AML-193 (cell line): ENCODE results near the gene DRD3.
A peak's percentile ranks its signal among the peaks of the same experiment; 100 is the strongest.

Source experiments
- DNase-seq, 2 experiments: peaks; one replicate each; lab custom pipeline; 2025; lab: John Stamatoyannopoulos, UW

Gene DRD3

DNA sequence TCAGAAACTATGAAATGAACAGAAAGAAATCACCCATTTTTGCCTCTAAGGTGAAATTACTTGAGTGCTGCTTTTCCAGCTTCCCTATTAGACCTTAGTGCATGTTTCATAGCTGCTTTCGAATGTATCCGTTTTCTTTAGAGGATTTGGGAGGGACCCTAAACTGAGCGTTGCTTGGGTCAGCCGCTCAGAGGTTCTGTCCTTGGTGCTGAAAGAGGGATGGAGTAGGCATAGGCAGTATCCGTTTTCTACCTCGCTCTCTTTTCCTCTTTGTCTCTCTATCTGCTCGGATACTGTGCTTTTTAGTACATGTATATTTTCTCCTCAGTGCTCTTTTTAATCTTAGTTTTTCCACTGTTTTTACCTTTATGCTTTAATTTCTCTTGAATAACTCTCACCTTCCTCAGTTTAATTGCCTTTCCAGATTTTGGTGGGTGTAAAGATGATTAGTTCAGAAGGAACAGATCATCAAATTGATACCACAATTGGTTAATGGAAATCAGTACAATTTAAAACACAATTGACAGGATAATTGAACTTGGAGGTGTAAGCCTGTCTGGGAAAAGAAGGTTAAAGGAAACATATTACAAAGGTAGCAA, at the start of gene DRD3:
Gene DRD3, minus strand, starts transcription at position 283 of the 599 bp plus-strand sequence. CDS start 7,060 bp downstream, outside the sequence.
- no peak for DNase-seq

DNA sequence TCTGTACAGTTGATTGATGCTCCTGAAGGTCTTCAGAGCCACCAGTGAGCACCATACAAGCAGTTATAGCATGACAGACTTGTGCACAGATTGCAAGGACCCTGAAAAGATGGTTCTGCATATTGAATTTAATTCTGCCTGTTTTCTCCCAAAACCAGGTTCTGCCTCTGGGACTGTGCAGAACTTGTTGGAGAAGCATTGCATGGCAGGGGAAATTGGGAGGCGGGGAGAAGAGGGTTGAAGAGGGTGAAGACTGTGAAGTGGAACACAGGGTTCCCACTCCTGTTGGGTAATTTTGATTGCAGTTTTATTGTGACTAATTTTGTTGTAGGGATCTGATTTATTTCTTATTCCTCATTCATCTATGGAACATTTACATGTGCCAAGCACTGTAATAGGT, 48.2 kb upstream of the DRD3 start:
- no peak for DNase-seq

DNA sequence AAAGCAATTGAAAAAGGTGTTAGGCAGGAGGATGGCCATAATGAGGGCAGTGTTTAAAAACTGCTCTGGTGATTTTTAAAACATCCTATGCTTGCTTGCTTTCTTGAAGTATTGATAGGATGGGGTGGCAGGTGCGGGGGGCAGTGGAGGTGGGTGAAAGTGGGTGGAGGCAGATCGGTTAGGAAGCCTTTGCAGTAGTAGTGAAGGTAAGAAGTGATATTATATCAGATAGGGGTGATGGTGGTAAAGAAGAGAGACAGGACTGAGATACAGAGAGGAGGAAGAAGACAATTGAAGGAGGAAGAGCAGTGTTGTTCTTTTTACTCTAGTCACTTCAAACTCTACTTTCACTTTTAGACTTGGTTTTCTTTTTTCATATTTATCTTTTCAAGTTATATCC, 47.5 kb upstream of the DRD3 start:
- DNase-seq, result no peak

DNA sequence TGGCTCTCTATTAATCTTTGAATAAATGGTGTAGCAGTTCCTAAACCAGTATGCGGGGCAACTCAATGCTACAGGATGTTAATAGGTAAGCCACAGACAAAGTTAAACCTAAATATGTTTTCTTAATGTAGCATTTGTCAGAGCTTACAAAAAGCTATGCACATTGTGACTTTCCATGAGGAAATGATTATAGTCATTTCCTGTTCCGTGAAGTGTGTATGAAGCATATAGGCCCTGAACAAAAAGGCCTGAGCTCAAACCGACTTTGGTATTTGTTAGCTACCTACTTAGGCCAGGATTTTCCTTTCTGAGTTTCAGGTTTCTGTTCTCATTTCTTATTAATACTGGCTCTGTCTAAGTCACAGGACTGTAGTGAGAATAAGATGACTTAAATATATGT, 44.3 kb upstream of the DRD3 start:
- no peak for DNase-seq

DNA sequence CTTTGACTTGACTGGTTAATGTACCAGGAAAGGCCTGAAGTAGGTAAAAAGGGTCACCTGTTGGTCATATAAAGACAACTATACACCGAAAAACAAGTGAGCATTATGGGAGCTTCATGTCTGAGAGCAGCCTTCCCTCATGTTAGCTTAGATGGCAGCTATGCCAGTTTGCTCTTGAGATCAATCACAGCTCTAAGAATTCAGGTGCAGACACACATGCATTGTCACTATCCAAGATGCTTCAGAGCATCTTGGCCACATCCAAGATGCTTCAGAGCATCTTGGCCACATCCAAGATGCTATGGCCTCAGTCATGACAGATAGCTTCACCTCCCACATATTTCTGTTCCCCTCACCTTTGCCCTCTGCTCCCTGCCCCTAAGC, 43.0 kb upstream of the DRD3 start:
- DNase-seq, result no peak

DNA sequence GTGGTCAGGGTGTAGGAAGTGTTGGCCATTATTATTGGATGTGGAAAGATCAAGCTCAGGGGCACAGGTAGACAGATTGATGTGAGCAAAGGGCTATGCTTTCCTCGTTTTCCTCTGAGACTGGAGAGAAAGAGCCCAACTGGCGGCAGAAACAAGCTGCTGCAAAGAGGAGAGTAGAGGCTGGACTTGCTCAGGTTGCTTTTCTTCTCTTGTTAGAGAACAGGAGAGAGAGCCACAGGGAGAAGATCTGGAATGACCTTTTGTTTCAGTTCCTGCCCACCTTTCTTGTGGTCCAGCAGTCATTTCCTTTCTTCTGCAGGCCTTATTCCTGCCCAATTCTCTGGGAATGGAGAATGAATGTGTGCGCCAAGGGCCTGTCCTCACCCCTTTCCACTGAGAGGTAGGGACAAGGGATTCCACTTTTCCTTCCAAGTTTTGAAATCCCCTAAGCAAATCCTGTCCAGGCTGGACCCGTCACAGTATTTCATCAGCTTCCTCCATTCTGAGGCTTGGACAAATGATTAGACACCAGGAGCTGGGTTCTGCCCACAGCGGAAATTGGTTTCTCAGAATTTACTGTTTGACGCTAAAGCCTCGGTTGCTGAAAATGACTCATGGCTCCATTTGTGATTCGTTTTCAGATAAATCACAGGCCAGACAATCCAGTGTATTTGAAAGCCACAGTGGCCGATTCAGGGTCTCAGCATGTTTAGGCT, 42.5 kb upstream of the DRD3 start:
- no peak for DNase-seq

DNA sequence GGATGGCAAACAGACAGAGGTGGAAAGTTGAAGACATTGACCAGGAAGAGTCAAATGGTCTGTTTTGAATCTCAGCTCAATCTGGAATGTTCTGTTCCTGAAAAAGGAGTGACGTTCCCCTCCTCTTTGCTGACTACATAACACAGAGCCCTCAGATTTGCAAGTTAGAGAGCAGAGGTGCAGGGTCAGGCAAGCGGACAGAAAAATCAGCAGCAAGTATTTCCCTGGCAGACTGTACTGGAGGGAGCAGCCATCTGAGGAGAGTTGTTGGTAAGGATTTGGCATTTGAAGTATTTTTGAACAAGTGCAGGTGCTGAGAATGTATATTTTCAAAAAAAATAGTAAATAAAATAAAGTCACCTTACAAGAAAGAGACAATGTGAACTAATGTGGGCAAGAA, 40.9 kb upstream of the DRD3 start:
- no peak for DNase-seq

DNA sequence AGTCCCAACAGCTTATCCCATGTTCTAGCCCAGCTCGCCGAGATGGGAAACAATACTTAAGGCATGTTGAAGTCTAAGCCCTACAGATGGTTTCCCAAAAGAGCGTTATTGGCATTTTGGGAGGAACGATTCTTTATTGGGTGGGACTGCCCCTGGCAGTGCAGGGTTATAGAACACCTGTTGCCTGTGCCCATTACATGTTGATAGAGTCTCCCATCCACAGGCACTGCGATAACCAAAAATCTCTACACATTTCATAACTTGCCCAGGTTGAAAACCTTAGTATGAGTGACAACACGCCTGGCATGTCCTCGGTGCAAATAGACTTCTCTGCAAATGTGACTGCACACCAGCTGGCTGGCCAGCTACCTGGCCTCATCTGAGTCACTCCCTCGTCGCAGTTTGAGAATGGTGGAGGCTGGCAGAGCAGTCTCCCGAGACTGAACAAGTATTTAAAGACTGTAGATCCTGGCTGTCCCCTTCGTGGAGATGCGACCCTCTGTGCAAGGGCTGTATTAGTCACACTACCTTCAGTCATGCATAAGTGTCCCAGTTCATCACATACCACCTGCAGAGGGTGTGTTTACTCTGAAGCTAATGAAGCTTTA, 39.8 kb upstream of the DRD3 start:
- DNase-seq, result no peak

DNA sequence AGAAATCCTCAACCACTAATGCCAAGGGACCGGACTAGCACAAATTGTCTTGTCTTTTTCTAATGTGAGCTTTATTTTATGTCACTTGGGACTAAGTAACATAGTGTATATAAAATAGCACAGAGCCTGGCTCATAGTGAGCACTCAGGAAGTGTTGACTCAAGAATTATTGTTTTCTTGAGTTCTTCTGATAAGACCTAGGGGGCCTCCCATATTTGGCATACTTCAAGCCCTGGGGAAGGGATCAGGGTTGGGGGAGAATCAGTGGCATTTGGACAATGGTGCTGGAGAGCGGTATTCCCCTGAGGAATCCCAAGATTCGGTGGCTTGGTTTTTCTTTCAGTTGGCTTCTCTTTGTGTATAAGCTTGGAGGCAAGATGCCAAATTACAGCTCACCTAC, 39.2 kb upstream of the DRD3 start:
- no peak for DNase-seq

DNA sequence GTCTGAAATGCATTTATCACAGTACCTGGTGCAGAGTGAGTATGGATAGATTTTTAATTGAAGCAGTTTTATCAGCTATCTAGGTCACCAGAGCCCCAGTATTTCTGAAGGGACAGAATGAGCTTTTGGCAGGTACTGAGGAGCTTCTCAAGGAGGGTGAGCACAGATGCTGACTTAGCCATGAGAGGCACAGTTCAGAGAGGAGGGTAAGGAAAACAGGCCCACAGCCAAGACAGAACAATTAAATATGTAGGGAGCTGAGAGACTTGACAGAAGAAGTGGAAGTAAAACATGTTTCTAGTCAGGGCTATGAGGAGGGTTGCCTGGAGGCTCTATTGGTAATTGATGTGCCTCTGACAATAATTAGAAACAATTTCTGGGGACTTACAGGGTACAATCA, 38.4 kb upstream of the DRD3 start:
- no peak for DNase-seq

DNA sequence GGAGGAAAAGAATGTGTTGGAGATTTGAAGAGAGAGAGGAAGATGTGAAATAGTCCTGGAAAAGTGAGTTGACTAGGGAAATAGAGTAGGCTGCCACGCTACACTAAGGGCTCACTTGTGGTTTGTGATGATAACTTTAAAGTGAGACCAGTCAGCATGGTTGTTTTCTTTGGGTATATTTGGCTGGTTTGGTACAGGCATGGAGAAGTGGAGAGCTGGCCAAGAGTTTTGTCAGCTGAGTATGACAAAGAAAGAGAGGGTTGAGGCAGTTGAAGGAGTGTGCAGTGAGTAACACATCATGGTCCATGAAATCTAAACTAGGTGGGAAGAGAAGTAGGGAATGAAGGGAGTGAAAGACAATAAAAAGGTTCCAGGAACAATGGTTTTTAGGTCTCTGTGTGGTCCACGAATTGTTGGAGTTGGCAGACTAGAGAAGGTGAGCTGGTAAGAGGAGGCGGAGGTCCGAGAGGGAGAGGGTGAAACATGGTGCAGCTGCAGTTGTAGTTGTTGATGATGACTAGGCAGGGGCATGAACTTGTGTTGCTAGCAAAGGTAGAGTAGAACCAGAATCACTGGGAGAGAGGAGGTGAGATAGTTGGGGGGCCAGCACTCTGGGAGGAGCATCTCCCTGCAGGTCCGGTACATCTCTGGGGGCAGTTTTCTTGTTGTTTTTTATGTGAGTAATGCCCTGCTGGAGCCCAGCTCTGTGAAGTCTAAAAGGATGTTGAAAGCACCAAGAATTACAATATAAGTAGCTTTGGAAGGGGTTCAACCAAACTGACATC, 37.5 kb upstream of the DRD3 start:
- DNase-seq, result no peak

DNA sequence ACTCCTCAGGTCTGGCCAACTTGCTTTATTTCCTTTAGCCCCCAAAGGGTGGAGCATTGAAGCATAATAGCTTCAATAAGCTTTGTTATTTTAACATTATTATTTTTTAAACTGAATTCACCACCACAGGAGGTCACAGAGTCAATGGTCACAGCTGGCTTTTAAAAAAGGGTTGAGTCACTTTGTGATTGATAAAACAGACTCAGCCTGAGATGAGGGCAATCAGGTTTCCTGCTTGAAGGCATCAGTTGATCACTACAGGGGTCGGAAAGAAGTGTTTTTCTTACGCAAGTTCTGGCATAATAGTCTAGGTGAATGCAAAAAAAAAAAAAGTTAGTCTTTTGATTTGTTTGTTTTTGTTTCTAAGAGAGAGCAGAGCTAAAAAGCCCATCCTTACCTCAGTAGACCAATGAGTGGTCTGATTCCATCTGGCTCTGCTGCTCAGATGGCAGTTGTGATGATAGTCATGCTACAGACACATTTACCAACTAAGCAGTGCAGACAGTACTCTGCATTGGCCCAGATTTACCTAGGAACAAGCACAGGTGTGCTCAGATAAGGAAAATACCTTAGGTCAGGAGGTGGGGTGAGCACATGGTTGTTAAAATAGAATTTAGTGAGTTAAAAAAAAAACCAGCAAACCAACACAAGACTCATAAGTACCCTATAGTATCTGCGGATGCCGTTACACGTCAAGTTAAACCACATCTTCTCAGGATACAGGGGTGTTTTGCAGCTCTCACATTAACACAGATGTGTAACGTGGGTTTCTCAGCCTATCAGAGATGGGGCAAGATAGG, 35.9 kb upstream of the DRD3 start:
- DNase-seq, result no peak

DNA sequence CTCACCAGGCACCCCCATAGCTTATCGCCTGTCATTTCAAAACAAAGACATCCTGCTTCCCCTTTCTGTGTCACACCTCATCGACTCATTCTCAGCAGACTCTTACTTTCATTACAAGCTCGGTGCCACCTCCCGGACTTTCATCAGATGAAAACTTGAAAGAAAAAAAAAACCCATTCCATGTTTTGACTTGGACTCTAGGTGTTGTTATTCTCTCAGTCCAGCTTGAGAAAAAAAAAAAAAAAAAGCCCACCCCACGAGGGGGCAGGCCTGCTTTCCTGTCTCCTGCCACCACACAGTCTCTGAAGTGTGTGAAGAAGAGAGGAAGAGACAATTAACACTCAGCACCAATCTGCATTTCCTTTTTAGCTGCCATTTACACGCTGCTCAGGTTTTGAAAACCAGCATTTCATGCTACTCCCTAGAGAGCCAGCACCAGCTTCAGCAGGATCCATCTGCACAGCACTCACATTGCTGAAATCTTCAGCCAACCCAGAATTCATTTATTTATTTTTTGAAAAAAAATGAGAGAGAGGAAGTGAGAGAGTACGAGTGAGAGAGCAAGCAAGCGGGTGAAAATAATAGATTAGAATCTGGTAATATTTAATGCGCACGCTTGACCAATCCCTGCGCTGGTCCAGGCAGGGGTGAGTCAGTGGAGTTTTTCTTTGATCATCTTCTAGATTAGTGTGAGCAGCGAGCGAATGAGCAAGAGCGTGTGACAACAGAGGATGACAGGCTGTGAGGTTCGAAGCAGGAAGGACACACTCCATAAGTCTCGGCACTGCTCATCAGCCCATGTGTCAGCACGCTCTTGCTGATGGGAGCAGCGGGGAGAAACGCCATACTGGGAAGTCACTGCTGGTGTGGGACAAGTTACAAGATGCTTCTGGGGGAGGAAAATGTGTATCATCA, 35.0 kb upstream of the DRD3 start:
- peak; percentile 41 to 66 for DNase-seq

DNA sequence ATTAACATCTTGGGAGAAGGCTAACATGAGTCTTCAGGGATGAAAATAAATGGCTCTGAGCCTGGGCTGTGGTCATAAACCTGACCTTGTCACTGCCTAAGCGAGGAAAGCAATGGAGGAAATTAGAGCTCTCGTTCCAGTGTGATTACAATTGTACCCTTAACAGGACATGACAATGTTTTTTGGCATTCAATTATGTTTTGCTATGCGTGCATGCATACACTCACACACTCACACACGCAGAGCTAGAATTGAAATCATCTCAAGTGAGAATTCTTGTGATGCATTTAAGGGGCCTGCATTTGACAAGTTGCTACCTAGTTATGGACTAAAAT, 34.4 kb upstream of the DRD3 start:
- DNase-seq, result no peak

DNA sequence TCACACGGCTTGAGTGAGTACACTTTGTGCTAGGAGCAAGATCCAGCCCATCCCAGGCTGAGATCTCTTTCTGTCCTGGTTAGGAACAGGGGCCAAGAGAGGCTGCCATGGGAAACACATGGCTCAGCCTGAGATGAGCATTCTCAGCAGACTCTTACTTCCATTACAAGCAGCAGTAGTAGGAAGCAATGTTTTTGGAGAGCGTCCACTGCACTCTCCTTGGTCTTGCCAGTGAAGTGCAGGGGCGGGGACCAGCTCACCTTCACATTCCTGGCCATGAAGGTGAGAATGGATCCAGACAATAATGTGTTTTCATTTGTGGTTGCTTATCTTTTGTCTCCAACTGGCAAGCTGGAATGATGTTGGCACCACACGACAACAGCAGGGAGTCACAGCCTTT, 33.8 kb upstream of the DRD3 start:
- no peak for DNase-seq

DNA sequence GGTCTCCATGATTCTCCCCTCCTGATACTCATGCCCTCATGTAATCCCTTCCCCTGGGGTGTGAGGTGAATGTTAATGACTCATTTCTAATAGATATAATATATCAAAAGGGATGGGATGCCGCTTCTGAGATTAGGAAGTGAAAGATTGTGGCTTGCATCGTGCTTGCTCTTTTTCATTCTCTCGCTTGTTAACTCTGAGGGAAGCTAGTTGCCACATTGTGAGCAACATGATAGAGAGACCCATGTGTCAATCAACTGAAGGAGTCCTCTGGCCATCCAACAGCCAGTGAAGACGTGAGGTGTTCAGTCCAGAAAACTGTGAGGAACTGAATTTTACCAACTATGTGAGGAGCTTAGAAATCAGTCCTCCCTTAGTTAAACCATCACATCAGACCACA, 28.9 kb upstream of the DRD3 start:
- DNase-seq, result no peak

DNA sequence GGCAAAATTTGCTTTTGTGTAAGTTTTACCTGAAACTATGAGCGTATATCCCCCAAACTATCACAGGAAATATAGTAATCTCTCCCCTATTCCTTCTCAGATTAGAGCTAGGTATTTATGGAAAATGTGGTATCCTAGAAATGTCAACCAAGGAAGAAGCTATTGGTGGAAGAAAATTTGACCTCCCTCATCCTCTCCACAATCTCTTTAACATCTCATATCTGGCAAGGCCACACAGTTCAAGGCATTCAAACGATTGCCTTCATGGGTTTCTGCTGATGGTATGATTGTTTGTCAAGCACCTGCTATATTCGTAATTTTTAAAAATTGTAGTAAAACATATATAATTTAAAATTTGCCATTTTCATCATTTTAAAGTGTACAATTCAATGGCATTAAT, 27.5 kb upstream of the DRD3 start:
- no peak for DNase-seq

DNA sequence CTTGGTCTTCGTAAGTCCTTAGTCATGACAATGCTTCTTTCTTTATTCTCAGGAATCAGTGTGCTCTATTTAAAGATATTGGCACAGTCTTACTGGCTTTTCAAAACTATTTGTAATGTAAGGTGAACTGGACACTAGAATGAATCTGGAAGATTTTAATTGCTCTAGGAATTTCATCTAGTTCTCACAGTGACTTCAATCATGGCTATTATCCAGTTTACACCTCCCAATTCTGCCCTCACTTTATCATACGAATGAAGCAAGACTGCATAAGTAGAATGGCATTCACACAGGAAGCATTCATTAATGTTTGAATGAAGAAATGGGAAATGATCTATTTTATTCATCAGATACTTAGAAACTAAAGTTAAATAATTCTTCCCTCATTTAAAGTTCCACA, 26.7 kb upstream of the DRD3 start:
- DNase-seq, result no peak

DNA sequence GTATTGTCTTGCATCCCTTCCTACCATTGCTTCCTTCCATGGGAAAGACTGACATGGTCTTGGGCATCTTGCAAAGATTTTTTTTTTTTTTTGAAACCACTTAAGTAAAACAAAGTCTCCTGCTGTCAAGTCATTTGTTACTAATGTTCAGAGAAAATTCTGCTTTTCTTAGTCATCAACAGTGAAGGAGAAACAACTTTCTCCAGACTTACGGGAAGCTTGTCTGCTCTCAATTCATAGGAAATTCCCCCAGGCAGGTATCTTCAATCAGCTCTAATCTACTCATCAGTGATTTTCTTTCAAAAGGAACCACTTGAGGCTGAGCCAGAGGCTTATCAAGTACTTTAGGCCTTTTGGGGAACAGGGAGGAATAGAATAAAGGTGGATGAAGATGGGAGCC, 15.9 kb upstream of the DRD3 start:
- no peak for DNase-seq

DNA sequence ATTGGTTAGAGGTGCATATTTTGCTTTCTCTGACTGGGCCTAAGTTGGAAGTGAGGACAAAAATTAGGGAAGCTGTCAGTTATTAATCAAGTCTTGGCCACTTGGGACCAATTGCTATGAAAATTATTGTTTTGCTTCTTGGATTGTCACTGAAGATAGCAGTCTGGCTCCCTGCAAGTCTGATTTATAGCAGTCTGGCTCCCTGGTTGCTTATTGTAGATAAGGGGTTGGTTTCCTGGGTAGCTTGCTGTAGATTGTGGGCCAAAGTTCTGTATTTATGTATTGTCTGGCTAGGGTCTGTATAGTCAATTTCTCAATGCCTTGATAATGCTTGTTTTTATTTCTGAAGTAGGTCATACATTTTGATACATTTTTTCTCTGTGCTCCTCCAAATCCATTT, 13.3 kb upstream of the DRD3 start:
- DNase-seq, result no peak

DNA sequence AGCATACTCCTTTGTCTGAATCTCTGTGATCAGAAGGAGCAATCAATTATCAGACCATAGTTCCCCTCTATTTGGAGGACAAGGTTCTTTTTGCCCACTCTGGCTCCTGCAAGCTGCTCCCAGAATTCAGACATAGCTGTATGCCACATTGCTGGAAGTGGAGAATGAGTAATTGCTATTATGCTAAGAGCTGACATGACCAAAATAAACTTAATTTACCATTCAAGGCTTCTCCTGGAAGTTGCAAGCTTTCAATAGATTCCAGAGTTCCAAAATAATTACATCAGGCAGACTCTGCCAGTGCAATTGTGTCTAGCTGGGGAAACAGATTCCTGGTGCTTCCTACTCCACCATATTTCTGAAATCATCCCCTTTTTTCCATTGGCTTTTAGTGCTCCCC, 7.6 kb upstream of the DRD3 start:
- DNase-seq, result no peak
